ENCODE data around the gene FSCN2.
"Not testable (repeated sequence)": the region's sequence is repeated elsewhere in the genome, so short reads cannot be mapped to it uniquely, and the experiment has no call there.

Gene FSCN2

DNA sequence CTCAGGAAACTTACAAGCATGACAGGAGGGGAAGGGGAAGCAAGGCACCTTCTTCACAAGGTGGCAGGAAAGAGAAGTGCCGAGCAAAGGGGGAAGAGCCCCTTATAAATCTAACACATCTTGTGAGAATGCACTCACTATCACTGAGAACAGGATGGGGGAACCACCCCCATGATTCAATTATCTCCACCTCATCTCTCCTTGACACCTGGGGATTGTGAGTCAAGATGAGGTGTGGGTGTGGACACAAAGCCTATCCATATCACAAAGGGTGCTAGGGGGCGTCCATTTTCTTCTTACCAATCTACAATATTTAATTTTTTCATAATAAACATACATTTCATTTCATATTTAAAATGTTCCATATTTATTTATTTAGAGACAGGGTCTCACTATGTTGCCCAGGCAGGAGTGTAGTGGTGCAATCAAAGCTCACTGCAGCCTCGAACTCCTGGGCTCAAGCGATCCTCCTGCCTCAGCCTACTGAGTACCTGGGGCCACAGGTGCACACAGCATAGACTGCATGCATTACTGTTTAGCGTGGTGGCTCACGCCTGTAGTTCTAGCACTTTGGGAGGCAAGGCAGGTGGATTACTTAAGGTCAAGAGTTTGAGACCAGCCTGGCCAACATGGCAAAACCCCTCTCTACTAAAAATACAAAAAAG, 50.5 kb downstream of the FSCN2 start:
- DNase-seq = no peak

DNA sequence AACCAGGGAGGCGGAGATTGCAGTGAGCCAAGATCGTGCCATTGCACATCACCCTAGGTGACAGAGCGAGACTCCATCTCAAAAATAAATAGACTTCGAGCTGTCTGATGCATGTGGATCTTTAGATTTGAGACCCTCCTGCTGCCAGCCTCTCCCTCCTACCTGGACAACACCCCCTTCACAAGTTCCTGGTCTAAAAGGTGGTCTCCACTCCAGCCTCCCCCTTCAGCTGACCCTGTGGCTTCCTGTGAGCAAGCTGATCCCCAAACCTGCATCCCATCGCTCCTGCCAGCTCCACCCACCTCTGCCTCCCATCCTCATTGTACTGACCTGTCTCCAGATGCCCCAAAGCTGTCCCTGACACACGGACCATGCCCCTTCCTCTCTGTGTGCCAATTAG, 51.1 kb downstream of the FSCN2 start:
- DNase-seq = no peak

DNA sequence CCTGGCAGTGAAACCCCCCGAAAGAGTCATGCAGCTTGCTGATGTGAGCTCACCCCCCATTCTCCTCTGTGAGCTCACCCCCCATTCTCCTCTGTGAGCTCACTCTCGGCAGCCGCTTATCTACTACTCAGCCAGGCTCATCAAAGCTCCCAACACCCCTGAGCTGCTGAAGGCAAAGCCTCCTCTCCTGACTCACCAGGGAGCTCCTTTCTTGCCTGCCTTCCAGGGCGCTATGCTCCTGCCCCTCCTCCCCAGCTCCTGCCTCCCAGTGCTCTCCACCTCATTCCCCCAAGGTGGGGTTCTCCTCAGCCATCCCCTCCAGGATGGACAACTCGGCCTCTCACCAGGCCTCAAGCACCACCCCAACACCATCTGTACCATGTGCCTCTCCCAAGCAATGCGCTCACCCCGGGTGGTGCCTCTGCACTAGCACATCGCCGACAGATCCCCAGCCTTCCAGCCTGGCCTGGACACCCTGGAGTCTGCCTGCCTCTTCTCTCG, 51.7 kb downstream of the FSCN2 start:
- no peak for DNase-seq

DNA sequence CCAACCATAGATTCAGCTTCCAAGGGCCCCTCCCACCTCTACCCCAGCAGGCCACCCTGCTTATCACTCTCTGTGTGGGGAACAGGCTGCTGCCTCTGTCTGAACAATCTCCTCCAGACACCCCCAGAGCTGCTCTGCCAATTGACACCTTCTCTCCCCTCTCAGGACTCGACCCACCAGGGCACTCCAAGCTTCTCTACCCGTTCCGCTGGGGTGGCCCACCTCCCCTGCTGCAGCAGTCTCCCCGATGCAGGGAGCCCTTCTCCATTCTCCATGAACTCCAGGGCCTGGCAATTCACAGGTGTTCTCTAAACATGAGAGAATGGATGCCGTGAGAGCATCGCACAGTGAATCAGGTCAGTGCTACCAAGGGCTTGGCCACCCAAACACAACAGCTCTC, 52.3 kb downstream of the FSCN2 start:
- no peak for DNase-seq

DNA sequence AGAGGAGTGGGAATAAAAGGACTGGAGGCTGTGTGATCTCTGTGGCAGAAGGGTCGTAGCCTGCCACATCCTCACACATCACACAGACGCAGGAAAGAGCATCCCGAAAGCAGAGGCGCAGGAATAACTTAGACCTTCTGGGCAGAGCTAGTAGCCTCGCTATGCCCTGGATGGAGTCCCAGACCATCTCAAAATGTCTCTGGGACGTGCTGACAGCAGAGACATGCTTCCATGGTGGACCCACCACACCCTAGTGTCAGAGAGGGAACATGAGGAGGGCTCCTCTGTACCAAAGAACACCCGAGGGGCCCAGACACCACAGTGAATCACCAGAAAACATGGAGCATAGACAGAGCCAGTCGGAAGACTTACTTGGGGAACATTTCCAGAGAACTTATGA, 53.6 kb downstream of the FSCN2 start:
- DNase-seq = no peak

DNA sequence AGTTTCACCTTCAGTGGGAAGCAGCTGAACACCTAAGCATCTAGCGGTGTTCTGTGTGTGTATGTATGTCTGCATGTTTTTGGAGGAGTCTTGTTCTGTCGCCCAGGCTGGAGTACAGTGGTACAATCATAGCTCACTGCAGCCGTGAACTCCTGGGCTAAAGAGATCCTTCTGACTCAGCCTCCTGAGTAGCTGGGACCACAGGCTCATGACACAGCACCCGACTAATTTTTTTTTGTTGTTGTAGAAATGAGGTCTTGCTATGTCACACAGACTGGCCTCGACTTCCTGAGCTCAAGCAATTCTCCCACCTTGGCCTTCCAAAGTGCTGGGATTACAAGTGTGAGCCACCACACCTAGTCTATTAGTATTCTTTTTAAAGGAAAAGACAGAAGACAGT, 54.2 kb downstream of the FSCN2 start:
- DNase-seq = no peak

DNA sequence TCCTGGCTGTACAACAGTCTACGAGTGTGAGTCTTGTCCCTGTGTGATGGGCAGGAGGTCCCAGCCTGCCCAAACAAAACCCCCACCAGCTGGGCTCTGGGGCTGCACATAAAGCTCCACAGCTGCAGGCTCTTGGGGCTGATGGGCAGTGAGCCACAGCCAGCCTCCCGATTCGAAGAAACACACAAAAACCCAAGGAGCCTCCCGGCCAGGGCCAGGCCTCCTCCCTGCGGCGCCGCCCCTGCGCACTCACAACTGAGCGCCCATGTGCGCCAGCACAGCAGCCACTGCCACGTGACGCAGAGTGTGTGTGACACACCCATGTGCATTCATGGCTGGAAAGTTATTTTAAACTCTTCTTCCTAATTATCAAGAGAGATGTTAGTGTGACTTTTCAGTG, 54.6 kb downstream of the FSCN2 start:
- no peak for DNase-seq

DNA sequence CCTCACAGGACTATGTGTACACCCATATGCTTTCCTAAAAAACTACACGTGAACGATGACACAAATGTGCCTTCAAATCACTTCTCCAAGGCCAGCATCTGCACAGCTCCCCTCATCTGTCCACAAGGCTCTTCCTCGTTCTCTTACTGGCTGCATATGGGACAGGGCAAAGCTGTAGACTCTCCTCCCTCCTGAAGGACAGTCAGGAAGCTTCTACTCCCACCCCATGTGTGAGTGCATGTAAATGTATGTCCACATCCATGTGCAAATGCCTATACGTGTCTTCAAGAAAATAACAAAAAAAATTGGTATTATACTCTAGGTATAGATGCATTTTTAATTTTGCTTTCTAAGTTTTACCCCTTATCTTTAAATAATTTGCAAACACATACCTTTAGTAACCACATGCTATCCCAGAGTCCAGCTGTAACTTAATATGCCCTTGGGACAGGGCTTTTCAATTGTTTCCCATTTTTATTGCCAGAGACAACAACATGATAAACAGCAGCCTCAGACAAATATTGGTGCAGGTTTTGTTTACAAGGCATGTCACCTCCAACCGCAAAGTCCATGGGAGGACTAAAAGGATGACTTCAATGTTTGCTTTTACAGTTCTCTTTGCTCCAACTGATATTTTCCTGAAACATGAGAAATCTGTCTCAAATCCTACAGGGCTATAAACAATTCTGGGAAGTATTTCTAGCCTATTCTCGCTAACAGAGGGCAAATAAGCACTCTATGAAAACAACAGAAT, 55.6 kb downstream of the FSCN2 start:
- no peak for DNase-seq

DNA sequence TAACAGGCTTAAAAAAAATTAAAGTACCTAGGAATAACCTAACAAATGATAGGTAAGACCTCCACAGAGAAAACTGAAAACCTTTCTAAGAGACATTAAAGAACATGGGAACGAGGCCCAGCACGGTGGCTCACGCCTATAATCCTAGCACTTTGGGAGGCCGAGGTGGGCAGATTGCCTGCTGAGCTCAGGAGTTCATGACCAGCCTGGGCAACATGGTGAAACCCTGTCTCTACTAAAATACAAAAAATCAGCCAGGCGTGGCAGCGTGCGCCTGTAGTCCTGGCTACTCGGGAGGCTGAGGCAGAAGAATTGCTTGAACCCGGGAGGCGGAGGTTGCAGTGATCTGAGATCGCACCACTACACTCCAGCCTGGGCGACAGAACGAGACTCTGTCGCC, 56.6 kb downstream of the FSCN2 start:
- DNase-seq = not testable (repeated sequence)

DNA sequence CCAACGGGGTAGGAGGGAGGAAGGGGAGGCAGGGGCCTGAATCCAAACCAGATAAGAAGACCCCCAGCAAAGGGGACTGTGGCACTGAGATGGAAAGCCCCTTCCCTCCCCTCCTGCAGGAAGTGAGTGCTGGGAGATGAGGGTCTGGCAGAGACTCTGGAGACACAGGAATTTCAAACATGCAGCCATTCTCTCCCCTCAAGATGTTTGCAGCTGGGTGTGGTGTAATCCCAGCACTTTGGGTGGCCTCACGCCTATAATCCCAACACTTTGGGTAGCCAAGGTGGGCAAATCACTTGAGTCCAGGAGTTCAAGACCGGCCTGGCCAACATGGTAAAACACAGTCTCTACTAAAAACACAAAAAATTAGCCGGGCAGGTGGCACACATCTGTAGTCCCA, 57.9 kb downstream of the FSCN2 start:
- no peak for DNase-seq
